ENCODE data around the gene TMEM14A. TPM values are rescaled to one million over a fixed set of nuclear protein-coding genes. Genes with fewer than 3 reads are reported as not detected.
A peak's percentile ranks its signal among the peaks of the same experiment; 100 is the strongest.

TMEM14A gene
- total RNA-seq, 2 donors from 2014 or later = 9.2 to 12.6 TPM

- Mint-ChIP-seq H3K4me1 (peaks cover 48% of the 10 kb centered on the region), H3K27me3 (ENCODE audit: insufficient read depth) (no peaks in the 10 kb centered on the region), H3K27ac (no peak overlapping the region), H3K9me3 (no peaks in the 10 kb centered on the region), H3K36me3 (ENCODE audit: low read depth) (no peaks in the 10 kb centered on the region), H3K4me3 (no peak overlapping the region)
- H3K9ac ChIP-seq (ENCODE audit: extremely low read depth, low read length, poor library complexity, severe bottlenecking) = no peak overlapping the region
- no peaks in the 10 kb centered on the region for H3K36me3 ChIP-seq (ENCODE audit: control insufficient read depth, insufficient read depth, low read length)
- WGBS, 2 experiments (ENCODE audit: insufficient coverage in 1 of 2, insufficient read length in 1 of 2) = 90% methylated on average over 2 to 3 of the region's 3 CpGs
- H3K27ac ChIP-seq (ENCODE audit: low read depth, low read length) = no peak overlapping the region
- H3K4me3 ChIP-seq (ENCODE audit: low read length) = no peak overlapping the region
- no peaks in the 10 kb centered on the region for H3K9me3 ChIP-seq (ENCODE audit: control insufficient read depth, low read length)
- no peak for DNase-seq
- no peak for TF ChIP-seq CTCF (conservative IDR thresholded peaks at IDR 0.05)
- peaks cover 15% of the 10 kb centered on the region for H3K4me1 ChIP-seq (ENCODE audit: control insufficient read depth, insufficient read depth, low read length)
- H3K27me3 ChIP-seq (ENCODE audit: control insufficient read depth, insufficient read depth, low read length, poor library complexity, severe bottlenecking) = no peaks in the 10 kb centered on the region
These were observed 57.5 kb downstream of the TMEM14A start for GRCh38 chr6:52728394-52728793.

DNA sequence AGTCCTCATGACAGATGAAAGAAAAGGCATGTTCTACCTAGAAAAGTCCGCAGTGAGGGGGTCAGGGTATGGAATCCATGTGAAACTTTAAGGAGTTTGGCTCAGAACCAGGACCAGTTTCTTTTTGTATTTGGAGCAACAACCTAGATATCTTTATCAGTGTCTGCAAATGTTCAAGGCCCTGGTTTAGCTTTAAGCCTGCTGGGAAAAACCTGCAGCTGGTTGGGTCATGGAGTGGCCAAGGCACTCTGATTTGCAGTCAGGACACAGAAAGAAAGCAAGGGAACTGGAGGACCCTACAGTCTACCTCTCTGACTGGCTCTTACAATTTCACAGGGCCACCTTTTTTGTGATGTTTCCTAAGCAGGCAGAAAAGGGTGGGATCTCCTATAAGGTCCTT is 58.7 kb downstream of the TMEM14A start:
- WGBS, 2 experiments (ENCODE audit: insufficient coverage in 1 of 2, insufficient read length in 1 of 2) = 93 to 100% methylated on average over 1 of the region's 1 CpG
- H3K4me1 Mint-ChIP-seq = peaks cover 47% of the 10 kb centered on the region
- peaks cover 15% of the 10 kb centered on the region for H3K4me1 ChIP-seq (ENCODE audit: control insufficient read depth, insufficient read depth, low read length)
- no peaks in the 10 kb centered on the region for H3K9me3 Mint-ChIP-seq
- H3K36me3 ChIP-seq (ENCODE audit: control insufficient read depth, insufficient read depth, low read length) = no peaks in the 10 kb centered on the region
- no peaks in the 10 kb centered on the region for H3K9me3 ChIP-seq (ENCODE audit: control insufficient read depth, low read length)
- no peak overlapping the region for H3K4me3 ChIP-seq (ENCODE audit: low read length)
- no peak overlapping the region for H3K4me3 Mint-ChIP-seq
- H3K27ac ChIP-seq (ENCODE audit: low read depth, low read length) = no peak overlapping the region
- TF ChIP-seq CTCF (conservative IDR thresholded peaks at IDR 0.05) = no peak
- no peaks in the 10 kb centered on the region for H3K27me3 Mint-ChIP-seq (ENCODE audit: insufficient read depth)
- DNase-seq = no peak
- no peaks in the 10 kb centered on the region for H3K27me3 ChIP-seq (ENCODE audit: control insufficient read depth, insufficient read depth, low read length, poor library complexity, severe bottlenecking)
- H3K27ac Mint-ChIP-seq = no peak overlapping the region
- H3K36me3 Mint-ChIP-seq (ENCODE audit: low read depth) = no peaks in the 10 kb centered on the region
- no peak overlapping the region for H3K9ac ChIP-seq (ENCODE audit: extremely low read depth, low read length, poor library complexity, severe bottlenecking)

DNA sequence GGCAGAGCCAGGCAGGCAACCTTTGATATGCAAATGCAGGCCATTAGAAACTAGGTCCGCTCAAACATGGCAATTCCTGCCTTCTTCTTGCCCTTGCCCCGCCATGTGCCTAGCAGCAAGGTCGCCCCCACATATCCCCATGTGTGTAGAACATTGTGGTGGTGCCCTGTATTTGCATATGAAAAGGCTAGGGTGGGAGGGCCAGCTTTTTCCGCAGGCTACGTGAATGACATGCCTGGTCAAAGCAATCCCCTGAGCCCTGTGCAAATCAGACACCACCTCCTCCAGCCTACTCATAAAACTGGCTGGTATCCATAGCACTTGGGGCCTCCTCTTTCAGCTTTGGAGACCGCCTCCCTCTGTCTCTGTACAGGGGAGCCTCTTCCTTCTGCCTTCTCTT is 60.8 kb downstream of the TMEM14A start:
- 58 to 76% methylated on average over 3 to 6 of the region's 6 CpGs for WGBS, 2 experiments (ENCODE audit: insufficient coverage in 1 of 2, insufficient read length in 1 of 2)
- TF ChIP-seq CTCF (conservative IDR thresholded peaks at IDR 0.05) = no peak
- no peaks in the 10 kb centered on the region for H3K9me3 ChIP-seq (ENCODE audit: control insufficient read depth, low read length)
- Mint-ChIP-seq H3K27me3 (ENCODE audit: insufficient read depth) (no peaks in the 10 kb centered on the region), H3K27ac (no peak overlapping the region), H3K4me3 (no peak overlapping the region), H3K4me1 (peaks cover 35% of the 10 kb centered on the region), H3K36me3 (ENCODE audit: low read depth) (no peaks in the 10 kb centered on the region), H3K9me3 (no peaks in the 10 kb centered on the region)
- H3K4me3 ChIP-seq (ENCODE audit: low read length) = no peak overlapping the region
- no peaks in the 10 kb centered on the region for H3K36me3 ChIP-seq (ENCODE audit: control insufficient read depth, insufficient read depth, low read length)
- H3K9ac ChIP-seq (ENCODE audit: extremely low read depth, low read length, poor library complexity, severe bottlenecking) = no peak overlapping the region
- H3K4me1 ChIP-seq (ENCODE audit: control insufficient read depth, insufficient read depth, low read length) = peaks cover 3% of the 10 kb centered on the region
- DNase-seq = peak; percentile 53
- no peak overlapping the region for H3K27ac ChIP-seq (ENCODE audit: low read depth, low read length)
- H3K27me3 ChIP-seq (ENCODE audit: control insufficient read depth, insufficient read depth, low read length, poor library complexity, severe bottlenecking) = no peaks in the 10 kb centered on the region

All from endodermal cell (in vitro differentiated cells).